ENCODE data around the gene ARMC9. TPM values are rescaled to one million over a fixed set of nuclear protein-coding genes. Genes with fewer than 3 reads are reported as not detected.

The ARMC9 gene
- total RNA-seq, 2 experiments from 2014 or later = 3.0 TPM

DNA sequence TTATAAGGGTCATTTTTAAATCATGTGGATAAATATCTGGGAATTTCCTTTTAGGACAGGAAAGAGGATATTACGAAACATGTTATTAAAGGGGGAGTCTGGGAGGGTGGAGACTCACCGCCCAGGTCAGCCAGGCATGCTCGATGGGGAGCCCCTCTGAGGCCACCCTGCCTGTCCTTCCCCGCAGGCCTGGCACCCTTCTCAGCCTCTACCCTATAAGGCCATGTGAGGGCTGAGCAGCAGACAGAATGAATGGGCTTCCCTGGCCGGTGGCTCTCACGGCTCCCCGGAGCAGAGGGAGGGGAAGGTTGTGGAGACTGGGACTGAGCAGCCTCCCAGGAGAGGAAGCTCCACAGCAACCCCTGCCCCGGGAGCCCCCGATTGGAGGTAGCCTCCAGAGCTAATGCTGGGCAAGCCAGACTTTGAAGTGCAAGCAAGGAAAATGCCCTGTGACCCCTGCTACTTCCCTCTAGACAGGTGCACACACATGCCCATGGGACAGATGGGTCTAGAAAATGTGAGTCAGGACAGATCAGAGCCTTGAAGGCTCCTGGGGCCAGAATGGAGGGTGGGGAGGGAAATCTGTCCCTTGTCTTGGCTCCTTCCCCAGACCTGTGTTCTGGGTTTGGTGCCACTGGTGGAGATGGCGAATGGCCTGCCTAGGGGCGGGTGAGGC lies 13.2 kb upstream of the ARMC9 start:
- Mint-ChIP-seq H3K4me1 (ENCODE audit: low read depth) (peaks cover under 1% of the 10 kb centered on the region), H3K4me3 (no peak overlapping the region), H3K27me3 (peaks cover 13% of the 10 kb centered on the region), H3K27ac (no peak overlapping the region), H3K9me3 (no peaks in the 10 kb centered on the region), H3K36me3 (no peaks in the 10 kb centered on the region)
- POLR2A ChIA-PET = no interaction called here
- peak; percentile 1 for DNase-seq
- CTCF ChIA-PET = no interaction called here
- intact Hi-C loops (cut with micrococcal nuclease) = no loop called here

DNA sequence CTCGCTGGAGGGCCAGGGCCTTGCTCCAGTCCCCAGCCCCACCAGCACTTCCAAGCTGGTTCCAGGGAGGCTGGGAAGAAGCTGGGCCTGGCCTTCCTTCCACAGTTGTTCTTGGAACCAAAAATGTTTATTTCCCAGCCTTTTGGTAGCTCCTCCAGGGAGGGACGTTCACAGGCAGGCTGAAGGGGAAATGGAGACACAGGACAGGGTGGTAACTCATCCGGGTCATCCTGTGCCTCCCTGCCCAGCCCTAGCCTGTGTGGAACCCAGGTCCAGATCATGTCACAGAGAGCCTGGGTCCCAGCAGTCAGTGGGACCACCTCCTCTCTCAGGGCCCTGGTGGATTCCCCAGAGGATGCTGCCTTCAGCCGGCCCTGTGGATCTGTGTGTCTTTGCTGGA lies 12.5 kb upstream of the ARMC9 start:
- CTCF ChIA-PET = no interaction called here
- Mint-ChIP-seq H3K4me1 (ENCODE audit: low read depth) (no peaks in the 10 kb centered on the region), H3K27me3 (peaks cover 16% of the 10 kb centered on the region), H3K36me3 (no peaks in the 10 kb centered on the region), H3K4me3 (no peak overlapping the region), H3K9me3 (no peaks in the 10 kb centered on the region), H3K27ac (no peak overlapping the region)
- intact Hi-C loops (cut with micrococcal nuclease) = no loop called here
- DNase-seq = no peak
- POLR2A ChIA-PET = no interaction called here

DNA sequence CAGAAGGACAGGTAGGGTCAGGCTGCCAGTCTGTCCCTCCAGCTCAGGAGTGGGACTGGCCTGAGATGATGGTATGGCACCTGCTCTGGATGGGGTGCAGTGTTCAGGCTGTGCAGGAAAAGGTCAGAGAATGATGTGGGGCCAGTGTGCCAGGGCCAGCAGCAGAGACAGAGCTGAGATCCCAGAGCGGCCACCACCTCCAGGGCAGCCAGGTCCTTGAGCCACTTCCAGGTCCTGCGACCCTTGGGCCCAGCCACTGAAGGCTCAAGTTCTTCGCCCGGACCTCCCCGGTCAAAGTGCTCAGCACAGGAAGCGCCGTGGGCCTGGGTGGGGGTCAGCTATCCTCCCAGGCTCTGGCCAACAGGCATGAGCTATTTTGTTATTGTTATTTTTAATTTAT lies 12.1 kb upstream of the ARMC9 start:
- H3K27ac Mint-ChIP-seq = no peak overlapping the region
- CTCF ChIA-PET = no interaction called here
- H3K27me3 Mint-ChIP-seq = peaks cover 16% of the 10 kb centered on the region

DNA sequence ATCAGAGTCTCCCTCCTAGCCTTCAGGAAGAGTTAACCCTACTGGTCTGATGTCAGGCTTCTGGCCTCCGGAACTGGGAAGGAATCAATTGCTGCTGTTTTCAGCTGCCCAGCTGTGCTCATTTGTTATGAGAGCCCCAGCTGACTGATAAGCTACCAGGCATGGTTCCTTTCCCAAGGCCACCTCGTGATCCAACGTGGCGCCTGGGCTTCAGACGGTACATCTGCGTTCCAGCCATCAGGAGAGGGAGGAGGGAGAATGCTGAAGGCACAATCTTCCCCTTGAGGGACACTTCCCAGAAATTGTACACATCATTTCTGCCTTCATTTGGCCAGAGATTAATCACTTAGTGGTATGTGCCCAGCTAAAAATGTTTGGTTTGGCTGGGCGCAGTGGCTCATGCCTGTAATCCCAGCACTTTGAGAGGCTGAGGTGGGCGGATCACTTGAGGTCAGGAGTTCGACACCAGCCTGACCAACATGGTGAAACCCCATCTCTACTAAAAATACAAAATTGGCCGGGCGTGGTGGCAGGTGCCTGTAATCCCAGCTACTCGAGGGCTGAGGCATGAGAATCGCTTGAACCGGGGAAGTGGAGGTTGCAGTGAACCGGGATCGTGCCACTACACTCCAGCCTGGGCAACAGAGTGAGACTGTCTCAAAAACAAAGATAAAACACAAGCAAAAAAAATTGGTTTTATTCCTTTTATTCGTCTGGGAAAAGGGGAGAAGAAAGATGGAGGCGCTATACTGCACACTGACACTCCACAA lies 10.5 kb upstream of the ARMC9 start:
- ChIA-PET POLR2A (no interaction called here), CTCF (no interaction called here)
- H3K4me3 Mint-ChIP-seq = no peak overlapping the region
- no peaks in the 10 kb centered on the region for H3K4me1 Mint-ChIP-seq (ENCODE audit: low read depth)
- DNase-seq = peak; percentile 4
- no peaks in the 10 kb centered on the region for H3K36me3 Mint-ChIP-seq
- H3K9me3 Mint-ChIP-seq = no peaks in the 10 kb centered on the region
- H3K27me3 Mint-ChIP-seq = peaks cover 21% of the 10 kb centered on the region
- H3K27ac Mint-ChIP-seq = no peak overlapping the region
- intact Hi-C loops (cut with micrococcal nuclease) = no loop called here

More for the DNA sequence above, 12.1 kb upstream of the ARMC9 start:
- DNase-seq = peak; percentile 6
- H3K9me3 Mint-ChIP-seq = no peaks in the 10 kb centered on the region
- intact Hi-C loops (cut with micrococcal nuclease) = no loop called here
- POLR2A ChIA-PET = no interaction called here
- no peak overlapping the region for H3K4me3 Mint-ChIP-seq
- H3K36me3 Mint-ChIP-seq = no peaks in the 10 kb centered on the region
- H3K4me1 Mint-ChIP-seq (ENCODE audit: low read depth) = no peaks in the 10 kb centered on the region

DNA sequence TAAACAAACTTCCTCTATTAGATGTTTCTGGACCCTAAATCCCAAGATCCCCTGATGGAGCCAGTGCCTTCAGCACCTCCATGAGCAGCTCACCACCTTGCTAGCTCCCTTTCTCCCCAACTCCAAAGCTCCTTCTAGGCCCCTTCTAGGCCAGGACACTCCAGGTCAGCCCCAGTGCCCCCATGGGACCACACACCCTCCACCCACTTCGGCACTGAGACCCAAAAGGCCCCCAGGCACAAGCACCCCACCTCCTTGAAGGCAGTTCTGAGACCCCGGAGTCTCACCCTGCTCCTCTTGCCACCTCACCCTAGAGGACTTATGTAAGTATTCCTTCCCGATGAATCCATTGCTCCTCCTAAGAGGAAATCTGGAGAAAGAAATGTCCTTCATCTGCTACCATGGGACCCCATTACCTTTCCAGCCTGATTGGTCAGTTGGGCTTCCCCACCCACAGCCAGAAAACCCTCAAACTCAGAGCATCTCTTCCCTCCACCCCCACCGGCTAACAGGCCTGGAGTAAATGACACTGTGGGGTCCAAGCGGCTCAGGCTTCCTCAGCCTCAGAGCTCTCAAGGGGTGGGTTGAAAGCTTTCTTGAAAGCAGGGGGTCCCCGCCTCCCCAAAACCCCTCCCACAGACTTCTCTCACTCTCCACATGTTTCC lies 9.8 kb upstream of the ARMC9 start:
- H3K36me3 Mint-ChIP-seq = no peaks in the 10 kb centered on the region
- peaks cover 21% of the 10 kb centered on the region for H3K27me3 Mint-ChIP-seq
- no peaks in the 10 kb centered on the region for H3K4me1 Mint-ChIP-seq (ENCODE audit: low read depth)
- CTCF ChIA-PET = no interaction called here
- no peaks in the 10 kb centered on the region for H3K9me3 Mint-ChIP-seq
- H3K27ac Mint-ChIP-seq = no peak overlapping the region
- H3K4me3 Mint-ChIP-seq = no peak overlapping the region
- DNase-seq = peak; percentile 3
- intact Hi-C loops (cut with micrococcal nuclease) = no loop called here
- POLR2A ChIA-PET = no interaction called here

DNA sequence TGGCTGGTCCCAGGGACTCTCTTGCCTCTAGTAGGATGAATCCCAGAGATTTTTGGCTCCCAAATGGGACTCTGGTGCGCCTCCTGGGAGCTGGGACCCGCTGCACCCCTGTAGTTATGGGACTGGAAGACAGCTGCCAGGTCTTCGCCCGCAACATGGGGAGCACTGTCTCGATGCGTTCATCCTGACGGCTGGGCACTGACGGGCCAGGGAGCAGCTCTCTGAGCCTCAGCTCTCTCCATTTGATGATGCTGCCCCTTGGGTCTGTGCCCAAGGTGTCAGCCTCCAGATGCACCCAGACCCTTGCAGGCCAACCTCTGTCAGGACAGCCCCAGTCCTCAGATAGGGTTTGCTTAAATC lies 9.3 kb upstream of the ARMC9 start:
- CTCF ChIA-PET = no interaction called here

DNA sequence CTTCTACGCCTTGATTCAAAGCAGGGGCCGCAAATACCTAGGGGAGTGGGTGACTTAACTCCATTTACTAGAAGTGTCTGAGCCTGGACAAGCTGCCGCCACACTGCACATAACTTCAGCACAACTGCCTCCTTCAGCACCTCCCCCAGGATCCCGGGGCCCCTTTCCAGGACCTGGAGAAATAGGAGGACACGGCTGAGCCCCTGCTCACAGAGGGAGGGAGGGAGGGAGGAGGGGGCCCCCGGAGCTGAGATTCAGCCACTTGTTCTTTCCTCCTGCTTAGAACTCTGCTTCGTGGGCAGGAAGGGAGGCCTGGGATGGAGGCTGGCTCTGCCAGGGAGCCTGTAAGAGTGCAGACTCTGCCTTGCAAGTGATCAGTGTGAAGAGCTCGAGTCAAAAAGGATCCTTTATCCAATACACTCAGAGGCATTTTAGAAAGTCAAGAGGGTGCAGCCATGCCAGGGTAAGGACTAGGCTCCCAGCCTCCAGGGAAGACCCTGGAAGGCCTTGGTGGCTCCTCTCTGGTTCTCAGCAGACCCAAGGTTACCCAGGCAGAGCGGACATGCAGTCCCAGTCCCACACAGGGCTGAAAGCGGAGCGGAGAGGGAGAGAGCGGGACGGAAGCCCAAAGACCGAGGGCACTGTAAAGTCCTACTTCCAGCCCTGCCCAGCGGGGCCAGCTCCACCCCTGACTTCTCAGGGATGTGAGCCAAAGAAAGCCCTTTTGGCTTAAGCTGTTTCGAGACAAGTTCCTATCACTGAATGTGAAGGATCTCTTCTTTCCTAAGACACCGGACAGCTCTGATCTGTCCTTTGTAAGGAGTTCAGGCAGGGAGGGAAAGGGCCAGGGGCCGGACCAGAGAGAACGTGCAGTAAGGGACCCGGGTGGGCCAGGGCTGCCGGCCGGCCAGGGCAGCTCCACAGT lies 8.6 kb upstream of the ARMC9 start:
- Mint-ChIP-seq H3K4me3 (no peak overlapping the region), H3K27me3 (peaks cover 22% of the 10 kb centered on the region), H3K4me1 (ENCODE audit: low read depth) (no peaks in the 10 kb centered on the region), H3K27ac (no peak overlapping the region), H3K36me3 (no peaks in the 10 kb centered on the region), H3K9me3 (no peaks in the 10 kb centered on the region)
- intact Hi-C loops (cut with micrococcal nuclease) = no loop called here
- ChIA-PET POLR2A (no interaction called here), CTCF (no interaction called here)
- peak; percentile 4 for DNase-seq

More for the DNA sequence above, 9.3 kb upstream of the ARMC9 start:
- POLR2A ChIA-PET = no interaction called here
- intact Hi-C loops (cut with micrococcal nuclease) = no loop called here
- H3K9me3 Mint-ChIP-seq = no peaks in the 10 kb centered on the region
- no peak overlapping the region for H3K27ac Mint-ChIP-seq
- H3K27me3 Mint-ChIP-seq = peaks cover 21% of the 10 kb centered on the region
- H3K36me3 Mint-ChIP-seq = no peaks in the 10 kb centered on the region
- peak; percentile 0 for DNase-seq
- no peaks in the 10 kb centered on the region for H3K4me1 Mint-ChIP-seq (ENCODE audit: low read depth)
- H3K4me3 Mint-ChIP-seq = no peak overlapping the region

DNA sequence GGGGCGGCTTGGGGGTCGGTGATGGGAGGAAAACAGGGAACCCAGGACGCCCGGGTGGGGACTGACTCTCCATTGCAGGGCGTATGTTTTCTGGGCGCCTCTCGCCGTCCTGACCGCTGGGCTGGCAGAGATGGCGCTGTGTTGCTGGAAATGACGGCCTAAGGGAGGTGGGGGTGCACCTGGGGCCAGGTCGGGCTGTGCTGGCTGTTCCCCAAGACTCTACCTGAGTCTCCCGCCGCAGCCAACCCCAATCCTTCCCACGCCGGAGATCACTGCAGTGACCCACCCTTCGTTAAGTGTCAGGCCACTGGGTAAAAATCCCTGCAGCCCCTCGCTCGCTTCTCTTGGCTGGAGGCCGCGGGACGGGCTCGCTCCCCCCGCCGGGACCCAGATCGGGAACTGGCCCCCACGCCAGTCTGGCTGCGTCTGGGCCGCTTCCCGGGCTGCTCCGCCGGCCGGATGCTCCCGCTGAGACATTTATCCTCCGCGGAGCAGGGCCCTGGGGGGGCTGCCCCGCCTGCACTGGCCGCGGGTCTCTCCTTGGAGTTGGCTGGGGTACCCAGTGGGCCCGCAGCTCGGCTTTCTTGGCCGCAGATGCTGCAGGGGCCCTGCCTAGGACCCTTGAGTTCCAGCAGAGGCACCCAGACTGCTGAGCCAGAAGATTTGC lies 7.8 kb upstream of the ARMC9 start:
- CTCF ChIA-PET = no interaction called here
- no peak overlapping the region for H3K27ac Mint-ChIP-seq

DNA sequence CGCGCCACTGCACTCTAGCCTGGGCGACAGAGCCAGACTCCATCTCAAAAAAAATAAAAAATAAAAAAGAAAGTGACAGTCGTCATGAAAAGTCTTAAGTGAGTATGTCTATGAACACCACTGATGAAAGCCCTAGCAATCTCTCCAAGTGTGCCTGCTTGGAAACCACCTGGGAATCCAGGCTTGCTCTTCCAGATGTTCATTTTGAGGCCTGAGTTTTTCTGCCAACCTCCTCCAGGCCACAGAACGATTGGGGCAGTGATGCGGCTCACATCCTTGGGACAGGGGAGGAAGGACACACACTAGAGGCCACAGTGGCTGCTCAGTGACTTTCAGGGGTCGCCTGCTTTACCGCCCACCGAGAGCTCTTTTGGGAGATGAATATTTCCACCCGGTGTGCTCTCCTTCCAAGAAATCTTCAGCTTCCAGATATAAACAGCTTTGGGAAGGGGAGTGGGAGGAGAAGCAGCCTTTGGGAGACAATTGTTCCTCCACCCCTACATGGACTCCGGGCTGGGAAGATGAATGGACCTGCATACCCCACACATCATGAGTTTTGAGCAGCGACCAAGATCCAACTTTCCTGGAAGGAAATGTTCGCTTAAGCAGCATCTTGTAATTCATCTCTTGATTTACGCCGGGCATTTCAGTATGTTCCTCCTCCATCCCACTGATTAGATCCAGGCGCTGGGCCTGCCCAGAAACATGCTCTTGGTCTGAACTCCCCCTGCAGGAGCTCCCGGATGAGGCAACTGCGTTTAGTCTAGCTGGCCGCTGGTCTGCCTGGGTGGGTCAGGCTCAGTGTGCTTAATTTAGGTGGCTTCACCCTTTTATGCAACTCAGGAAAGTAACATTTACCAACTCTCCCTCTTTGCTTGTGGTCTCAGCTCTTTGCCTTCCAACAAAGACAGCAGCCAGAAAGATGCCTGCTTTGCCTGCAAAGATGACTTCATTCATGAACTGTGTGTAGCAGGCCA lies 6.2 kb upstream of the ARMC9 start:
- POLR2A ChIA-PET = no interaction called here
- intact Hi-C loops (cut with micrococcal nuclease) = no loop called here
- no peaks in the 10 kb centered on the region for H3K9me3 Mint-ChIP-seq
- CTCF ChIA-PET = interaction anchor here (0.6 to 1.3 kb wide), 2 partner anchors 88 to 300 kb away, joined by 4 to 5 read pairs; no protein-coding TSS in a partner anchor
- H3K27ac Mint-ChIP-seq = no peak overlapping the region
- H3K4me1 Mint-ChIP-seq (ENCODE audit: low read depth) = no peaks in the 10 kb centered on the region
- H3K4me3 Mint-ChIP-seq = no peak overlapping the region
- no peaks in the 10 kb centered on the region for H3K36me3 Mint-ChIP-seq
- no peak for DNase-seq
- H3K27me3 Mint-ChIP-seq = peaks cover 22% of the 10 kb centered on the region

More for the DNA sequence above, 7.8 kb upstream of the ARMC9 start:
- no peak overlapping the region for H3K4me3 Mint-ChIP-seq
- no peaks in the 10 kb centered on the region for H3K36me3 Mint-ChIP-seq
- peak; percentile 7 for DNase-seq
- H3K9me3 Mint-ChIP-seq = no peaks in the 10 kb centered on the region
- POLR2A ChIA-PET = no interaction called here
- peaks cover 22% of the 10 kb centered on the region for H3K27me3 Mint-ChIP-seq
- H3K4me1 Mint-ChIP-seq (ENCODE audit: low read depth) = no peaks in the 10 kb centered on the region
- intact Hi-C loops (cut with micrococcal nuclease) = no loop called here

DNA sequence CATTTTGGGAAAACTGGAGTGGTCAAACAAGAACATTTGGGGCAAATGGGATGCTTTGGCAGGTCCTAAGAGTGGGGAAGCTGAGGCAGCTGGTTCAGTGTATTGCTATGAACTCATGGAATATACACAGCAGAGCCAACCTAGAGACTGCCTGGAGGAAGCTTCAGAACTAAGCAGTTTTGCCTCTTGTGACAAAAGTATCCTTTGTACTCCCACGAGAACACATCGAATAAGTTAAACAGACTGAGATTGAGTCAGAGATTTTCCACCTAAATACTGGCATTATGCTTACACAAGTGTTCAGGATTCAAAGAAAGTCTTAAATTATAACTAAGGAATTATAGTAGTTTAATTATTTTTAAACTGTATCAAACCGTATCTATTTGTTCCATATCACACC lies 5.2 kb upstream of the ARMC9 start:
- Mint-ChIP-seq H3K27me3 (peaks cover 22% of the 10 kb centered on the region), H3K36me3 (no peaks in the 10 kb centered on the region), H3K27ac (no peak overlapping the region), H3K4me3 (no peak overlapping the region), H3K9me3 (no peaks in the 10 kb centered on the region), H3K4me1 (ENCODE audit: low read depth) (peaks cover 2% of the 10 kb centered on the region)
- no peak for DNase-seq
- intact Hi-C loops (cut with micrococcal nuclease) = no loop called here
- POLR2A ChIA-PET = no interaction called here
- CTCF ChIA-PET = no interaction called here

DNA sequence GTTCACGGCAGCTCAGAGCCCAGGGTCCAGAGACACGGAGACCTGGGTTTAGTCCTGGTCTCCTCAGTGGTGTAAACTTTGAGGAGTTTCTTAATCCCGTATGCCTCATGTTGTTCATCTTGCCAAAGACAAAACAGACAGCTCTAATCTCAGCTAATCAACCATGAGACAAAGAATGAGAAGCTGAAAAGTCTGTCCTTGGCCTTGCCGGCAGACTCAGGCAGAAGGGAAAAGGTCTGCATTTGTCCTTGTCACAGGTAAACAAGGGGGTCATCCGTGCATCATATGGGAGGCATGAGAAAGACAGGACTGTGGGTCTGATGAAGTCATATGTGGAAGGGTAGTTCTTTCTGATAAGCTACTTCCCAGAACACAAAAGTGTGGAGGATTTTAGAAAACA lies 1.8 kb upstream of the ARMC9 start:
- Mint-ChIP-seq H3K9me3 (no peaks in the 10 kb centered on the region), H3K27me3 (peaks cover 10% of the 10 kb centered on the region), H3K36me3 (no peaks in the 10 kb centered on the region), H3K27ac (no peak overlapping the region), H3K4me3 (no peak overlapping the region), H3K4me1 (ENCODE audit: low read depth) (peaks cover 6% of the 10 kb centered on the region)
- intact Hi-C loops (cut with micrococcal nuclease) = no loop called here
- no peak for DNase-seq
- POLR2A ChIA-PET = no interaction called here
- CTCF ChIA-PET = interaction anchor here (0.6 kb wide), 1 partner anchor 372 kb away, joined by 3 read pairs; no protein-coding TSS in a partner anchor

Measured in activated CD4-positive, alpha-beta memory T cell treated with anti-CD3 and anti-CD28 coated beads for 36 hours (primary cell).